TTC549 (cell line): ENCODE results near the gene C1GALT1C1.
"Not testable (repeated sequence)": the region's sequence is repeated elsewhere in the genome, so short reads cannot be mapped to it uniquely, and the experiment has no call there.

Experiments
- FAIRE-seq: peaks from 2 replicates; lab custom pipeline; 2012; peaks lifted over from hg19 to GRCh38; lab: Jason Lieb, UNC

C1GALT1C1 gene

DNA sequence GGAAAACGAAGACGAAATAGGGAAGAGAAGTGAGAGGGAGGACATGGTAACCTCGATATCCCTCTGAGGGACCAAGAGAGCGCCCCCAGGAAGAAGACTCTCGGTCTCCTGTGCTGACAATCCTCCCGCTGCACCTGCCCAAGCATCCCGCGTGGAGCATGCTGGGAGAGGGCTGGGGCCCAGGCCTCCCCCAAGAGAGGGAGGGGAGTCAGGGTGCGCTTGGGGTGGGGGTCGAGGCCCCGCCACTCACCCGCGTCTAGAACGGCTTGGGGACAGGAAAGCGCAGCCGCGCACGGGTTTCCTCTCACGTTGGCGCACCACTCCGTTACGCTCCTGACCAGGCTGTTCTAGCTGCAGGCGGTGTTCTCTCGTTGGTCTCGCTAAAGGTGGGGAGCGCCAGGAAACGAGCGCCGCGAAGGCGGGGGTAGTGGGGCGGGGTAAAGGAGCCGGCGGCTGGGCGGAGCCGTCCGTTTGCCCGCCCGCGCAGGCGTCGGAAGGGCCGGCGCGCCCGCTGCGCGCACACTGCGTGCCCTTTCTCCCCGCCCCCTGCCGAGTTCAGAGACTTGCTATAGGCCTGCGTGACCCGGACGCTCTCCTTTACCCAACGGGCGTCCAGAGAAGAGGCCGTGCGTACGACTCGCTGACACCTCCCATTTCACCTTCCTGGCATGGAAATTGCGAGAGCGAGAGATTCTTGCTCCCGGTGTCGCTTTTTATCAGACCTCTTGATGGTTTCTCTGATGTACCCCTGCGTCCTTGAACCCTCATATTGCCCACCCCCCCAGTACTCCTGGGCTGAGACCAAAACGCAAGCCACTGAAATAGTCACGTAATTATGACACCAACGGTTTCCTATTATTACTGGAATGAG, at the start of gene C1GALT1C1:
Gene C1GALT1C1 (minus strand): TSS at position 388 of the 871 bp plus-strand sequence. CDS start 2,888 bp downstream, outside the sequence.
- no peak for FAIRE-seq

DNA sequence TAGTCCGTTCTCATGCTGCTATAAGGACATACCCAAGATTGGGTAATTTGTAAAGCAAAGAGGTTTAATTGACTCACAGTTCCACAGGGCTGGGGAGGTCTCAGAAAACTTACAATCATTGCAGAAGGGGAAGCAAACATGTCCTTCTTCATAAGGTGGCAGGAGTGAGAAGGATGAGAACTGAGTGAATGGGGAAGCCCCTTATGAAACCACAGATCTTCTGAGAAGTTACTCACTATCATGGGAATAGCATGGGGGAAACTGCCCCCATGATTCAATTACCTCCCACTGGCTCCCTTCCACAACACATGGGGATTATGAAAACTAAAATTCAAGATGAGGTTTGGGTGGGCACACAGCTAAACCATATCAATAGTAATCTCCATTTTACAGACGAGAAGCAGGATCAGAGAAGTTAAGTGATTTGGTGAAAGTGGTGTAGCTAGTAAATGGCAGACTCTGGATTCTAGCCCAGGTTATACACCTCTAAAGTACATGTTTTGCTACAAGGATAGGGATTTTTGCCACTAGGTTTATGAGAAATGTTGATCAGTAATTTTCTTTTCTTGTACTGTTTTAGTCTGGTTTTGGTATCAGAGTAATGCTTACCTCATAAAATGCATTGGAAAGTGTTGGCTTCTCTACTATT, 47.3 kb upstream of the C1GALT1C1 start:
- FAIRE-seq = no peak

DNA sequence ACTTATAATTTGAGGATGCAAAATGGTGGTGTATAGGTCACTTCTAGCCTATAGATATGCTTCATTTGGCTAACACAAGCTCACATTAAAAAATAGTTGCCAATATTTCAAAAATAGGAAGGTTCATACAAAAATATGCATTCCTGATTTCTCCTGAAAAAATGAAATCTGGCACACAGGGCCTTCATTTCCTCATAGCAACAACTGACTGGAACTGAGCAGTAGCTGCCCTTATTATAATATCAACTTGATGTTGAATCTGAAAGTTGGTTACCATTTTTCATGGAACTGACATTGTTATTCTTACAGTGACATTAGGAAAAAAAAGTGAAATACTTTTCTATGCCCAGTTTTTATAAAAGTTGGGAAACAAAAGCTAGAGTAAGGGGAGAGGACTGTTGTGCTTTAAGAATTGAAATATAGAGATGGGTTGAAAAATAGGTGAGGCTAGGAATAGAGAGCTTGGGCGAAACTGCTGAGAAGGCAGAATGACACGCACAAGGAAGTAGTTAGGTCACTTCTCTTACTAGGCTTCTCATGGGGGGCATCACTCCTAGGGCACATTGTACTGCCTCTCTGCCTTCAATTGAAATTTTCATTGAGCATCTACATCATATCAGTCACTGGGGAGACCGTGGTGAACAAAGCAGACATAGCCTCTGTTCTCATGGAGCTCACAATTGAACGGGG, 43.1 kb upstream of the C1GALT1C1 start:
- no peak for FAIRE-seq

DNA sequence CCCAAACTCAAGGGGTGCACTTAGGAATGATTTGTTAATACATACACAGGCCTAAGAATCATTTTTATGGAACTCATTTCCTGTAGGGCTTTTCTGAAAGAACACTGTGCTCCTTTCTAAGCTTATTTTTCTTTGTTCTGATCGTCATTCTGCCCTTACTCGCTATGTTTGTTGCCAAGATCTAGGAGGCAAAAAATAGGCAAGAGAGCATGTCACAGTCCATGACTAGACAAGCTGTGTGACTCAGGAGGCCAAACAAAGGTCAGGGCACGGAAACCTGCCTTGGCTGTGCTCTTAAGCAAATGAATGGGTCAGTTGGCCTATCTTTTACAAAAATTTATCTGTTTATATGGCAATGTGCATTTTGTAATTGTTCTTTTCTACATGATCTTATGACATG, 42.5 kb upstream of the C1GALT1C1 start:
- FAIRE-seq = no peak

DNA sequence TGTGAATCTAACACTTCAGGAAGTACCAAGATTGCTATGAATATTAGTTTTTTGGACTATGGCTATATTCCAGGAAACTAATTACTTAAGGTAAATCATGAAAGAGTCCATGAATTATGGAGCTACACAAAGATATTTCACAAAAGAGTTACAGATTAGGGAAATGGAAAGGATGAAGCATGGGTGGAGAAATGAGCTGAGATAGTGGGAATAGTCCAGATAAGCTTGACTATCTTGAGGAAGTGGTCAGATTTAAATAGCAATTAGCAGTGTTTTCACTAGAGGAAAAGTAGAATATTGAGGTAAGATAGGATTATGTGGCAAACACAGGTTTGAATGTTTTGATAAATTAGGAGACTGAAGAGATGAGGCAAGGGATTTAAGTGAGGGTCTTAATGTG, 42.1 kb upstream of the C1GALT1C1 start:
- FAIRE-seq = no peak

DNA sequence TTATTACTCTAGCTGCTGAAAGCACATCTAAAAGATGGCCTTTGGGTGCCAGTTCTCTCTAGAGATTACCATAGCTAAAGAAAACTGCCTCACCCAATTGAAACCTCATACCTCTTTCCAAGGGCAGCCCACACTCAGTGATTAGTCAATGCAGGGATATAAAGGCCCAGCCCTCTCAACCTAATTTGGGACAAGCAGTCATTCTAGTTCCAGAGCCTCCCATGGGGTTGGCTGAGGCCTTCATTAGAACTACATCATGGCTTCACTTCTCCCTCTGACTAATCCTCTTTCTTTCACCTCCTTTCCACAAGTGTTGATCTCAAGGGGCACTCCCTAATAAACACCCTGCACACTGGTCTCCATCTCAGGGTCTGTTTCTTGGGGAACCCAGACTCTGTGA, 38.5 kb upstream of the C1GALT1C1 start:
- no peak for FAIRE-seq

DNA sequence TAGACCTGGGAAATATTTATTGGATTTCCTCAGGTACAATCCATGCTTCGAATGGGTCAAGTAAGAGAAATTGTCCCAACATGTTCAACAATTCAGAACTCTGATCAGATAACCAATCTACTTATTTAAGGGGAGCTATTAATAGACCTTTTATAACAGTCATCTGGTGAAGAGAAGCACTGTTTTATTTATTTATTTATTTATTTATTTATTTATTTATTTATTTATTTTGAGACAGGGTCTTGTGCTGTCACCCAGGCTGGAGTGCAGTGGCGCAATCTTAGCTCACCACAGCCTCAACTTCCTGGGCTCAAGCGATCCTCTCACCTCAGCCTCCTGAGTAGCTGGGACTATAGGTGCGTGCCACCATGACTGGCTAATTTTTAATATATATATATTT, 34.7 kb upstream of the C1GALT1C1 start:
- FAIRE-seq = not testable (repeated sequence)

DNA sequence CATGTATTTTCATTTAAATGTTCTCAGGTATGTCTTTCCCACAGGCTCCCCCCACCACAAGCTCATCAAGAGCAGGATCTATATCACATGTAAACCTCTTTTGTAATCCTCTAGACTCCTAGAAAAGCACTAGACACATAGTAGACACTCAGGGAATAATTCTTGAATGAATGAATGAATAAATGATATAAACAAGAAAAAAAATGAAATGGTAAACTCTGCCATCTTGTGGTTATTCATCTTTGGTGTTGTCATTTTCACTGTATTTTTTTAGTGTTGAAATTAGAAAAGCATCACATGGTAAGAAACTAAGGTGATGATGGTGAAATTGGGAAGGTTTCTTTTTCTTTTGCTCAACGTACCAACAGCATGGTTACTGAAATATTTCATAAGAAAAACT, 34.2 kb upstream of the C1GALT1C1 start:
- FAIRE-seq = no peak

DNA sequence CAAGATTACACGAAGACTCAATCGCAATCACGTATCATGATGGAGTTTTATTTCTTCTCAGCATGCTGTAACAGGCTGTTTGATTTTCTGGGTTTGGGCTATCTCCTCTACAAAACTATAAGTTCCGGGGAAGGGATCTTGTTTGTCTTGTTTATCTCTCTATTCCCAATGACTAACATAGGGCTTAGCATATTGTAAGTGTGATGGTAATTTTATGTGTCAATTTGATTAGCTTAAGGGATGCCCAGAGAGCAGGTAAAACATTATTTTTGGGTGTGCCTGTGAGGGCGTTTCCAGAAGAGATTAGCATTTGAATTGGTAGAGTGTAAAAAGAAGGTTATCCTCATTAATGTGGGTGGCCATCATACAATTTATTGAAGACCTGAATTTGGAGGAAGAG, 32.8 kb upstream of the C1GALT1C1 start:
- FAIRE-seq = no peak

DNA sequence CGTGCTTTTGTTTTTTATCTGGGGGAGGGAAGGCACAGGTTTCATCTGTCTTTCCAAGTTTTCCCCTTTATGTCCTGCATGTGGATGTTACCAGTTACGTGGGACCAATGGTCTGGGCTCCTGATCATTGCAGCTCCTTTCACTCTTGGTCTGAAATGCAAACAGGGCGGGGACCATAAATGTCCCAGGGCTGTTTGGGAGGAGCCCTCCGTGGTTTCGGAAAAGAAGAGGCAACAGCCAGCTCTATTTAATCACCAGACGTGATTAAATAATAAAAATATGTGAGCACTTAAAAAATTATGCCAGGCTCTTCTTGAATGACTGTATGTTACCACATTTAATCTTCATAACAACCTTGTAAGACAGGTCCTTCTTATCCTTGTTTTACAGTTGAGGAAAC, 30.8 kb upstream of the C1GALT1C1 start:
- no peak for FAIRE-seq

DNA sequence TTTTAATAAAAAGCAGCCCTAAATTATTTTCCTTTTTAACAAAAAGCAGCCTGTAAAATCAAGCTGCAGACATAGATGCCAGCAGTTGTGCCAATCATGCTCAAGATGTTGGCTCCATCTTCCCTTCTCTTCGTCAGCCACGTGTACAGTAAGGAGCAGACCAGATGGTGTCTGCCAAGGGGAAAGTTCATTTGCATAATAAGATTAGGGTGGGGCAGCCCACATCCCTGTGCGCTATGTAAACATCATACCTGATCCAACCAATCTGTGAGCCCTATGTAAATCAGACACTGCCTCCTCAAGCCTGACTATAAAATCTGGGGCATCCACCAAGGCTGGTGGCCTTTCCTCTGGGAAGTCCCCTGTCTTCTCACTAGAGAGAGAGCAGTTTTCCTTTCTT, 23.1 kb upstream of the C1GALT1C1 start:
- FAIRE-seq = no peak

DNA sequence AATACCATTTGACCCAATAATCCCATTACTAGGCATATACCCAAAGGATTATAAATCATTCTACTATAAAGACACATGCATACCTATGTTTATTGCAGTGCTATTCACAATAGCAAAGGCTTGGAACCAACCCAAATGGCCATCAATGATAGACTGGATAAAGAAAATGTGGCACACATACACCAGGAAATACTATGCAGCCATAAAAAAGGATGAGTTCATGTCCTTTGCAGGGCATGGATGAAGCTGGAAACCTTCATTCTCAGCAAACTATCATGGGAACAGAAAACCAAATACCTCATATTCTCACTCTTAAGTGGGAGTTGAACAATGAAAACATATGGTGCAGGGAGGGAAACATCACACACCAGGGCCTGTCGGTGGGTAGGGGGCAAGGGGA, 22.4 kb upstream of the C1GALT1C1 start:
- FAIRE-seq = not testable (repeated sequence)

DNA sequence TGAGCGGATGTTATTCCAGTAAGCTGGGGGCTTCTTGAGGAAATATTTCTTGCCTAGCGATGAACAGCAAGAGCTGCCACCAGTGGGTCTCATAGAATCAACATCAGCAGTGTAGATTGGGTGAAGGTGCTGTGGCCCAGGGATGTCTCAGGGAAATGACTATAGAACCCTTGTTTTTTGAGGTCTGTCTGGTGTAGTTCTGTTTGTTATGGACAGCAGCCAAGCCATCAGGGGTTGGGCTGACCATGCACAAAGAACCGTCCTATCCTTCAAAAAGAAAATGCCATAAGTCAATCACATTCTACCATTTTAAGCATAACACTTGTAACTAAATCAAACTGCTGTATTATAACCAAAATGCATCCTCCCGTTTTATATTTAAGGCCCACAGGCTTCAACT, 17.3 kb upstream of the C1GALT1C1 start:
- FAIRE-seq = no peak

DNA sequence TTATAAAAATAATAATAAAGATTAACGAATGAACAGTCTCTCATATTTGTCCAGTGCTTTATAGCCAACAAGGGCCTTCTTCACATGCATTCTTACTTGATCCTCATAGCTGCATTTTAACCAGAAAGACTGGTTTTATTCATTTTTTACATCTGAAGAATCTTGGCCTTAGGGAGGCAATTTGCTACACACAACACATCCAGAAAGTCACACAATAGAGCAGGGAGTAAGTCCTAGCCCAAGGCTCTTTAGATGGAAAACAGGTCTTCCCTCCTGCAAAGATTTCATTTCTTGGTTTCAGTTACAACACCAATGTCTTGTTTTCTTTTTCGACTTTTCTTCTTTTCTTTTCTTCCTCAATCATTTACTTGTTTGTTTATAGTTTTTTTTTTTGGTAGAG, 13.0 kb upstream of the C1GALT1C1 start:
- no peak for FAIRE-seq

DNA sequence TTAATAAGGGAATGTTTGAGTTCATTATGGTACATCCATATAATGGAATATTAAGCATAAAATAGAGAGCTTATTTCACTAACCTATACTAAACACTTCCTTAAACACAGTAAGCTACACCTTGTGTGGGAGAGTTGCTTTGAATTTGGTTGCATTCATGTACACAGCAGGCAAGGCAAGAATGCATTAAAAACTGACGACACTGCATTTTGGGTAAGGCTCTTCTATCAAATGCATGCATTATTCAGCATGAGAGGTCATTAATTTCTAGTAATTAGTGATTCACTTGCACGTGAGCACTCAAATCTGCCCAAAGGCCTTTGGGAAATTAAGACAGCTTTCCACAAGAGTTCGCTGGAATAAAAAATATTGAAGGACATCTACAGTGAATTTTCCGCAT, 8.8 kb upstream of the C1GALT1C1 start:
- no peak for FAIRE-seq

DNA sequence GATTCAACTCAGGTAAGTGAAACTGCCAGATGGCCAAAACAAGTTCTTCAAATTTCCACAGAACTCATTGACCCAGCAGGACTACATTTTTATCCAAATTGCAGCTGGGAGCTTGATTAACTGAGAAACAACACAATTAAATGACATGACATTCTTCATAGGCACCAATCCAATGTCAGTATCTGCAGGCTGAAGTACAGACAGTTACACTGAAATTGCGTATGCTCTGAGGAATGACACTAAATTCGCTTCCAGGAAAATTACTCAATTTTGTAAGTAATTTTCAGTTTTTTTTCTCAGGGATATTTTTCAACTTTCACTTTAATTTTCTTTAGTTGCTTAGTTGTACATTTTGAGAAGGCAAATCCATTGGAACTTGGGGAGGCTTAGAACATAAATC, 4.5 kb downstream of the C1GALT1C1 start:
- FAIRE-seq = no peak

DNA sequence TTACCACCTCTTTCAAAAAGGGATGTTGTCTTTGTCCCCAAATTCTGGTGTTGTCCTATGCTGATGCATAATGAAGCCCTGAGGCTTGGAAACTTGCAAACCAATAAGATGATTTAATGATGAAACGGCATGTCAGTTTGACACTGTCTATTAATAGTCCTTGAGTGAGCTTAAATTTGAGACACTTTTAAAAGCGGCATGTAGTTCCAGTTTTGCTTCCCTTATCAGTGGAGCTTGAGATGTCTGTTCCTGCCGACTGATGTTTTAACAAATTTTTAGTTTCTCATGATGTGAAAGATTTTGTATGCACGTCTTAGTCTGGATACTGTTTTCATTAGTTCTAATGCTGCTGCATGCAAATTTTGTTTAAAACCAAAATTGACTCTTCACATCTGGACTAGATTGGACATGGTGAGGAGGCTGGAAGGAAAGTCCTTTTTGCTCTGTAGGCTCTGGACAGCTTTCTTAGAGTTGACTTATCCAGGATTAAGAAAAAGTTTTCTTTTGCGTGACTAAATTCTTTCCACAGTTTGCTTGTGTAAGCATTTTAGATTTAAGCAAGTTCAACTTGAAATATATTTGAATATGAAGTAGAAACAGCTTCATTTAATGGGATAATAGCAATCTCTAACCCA, 11.7 kb downstream of the C1GALT1C1 start:
- FAIRE-seq = no peak

DNA sequence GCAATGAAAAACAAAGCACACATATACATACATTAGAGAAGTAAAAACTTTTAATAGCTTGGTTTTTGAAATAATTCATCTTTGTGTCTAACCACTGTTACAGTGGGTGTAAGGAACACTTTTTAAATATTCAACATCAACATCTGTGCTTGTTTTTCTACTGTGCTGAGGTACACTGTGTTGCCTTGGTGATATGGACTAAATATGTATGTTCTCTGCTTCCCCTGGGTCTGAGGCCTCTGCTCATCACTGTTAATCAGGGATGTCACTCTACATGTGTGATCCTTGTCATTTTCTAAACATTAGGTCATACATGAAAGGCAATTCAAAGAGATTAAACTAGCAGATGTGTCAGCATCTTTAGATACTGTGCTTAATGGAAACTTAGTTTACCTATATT, 15.0 kb downstream of the C1GALT1C1 start:
- FAIRE-seq = no peak

DNA sequence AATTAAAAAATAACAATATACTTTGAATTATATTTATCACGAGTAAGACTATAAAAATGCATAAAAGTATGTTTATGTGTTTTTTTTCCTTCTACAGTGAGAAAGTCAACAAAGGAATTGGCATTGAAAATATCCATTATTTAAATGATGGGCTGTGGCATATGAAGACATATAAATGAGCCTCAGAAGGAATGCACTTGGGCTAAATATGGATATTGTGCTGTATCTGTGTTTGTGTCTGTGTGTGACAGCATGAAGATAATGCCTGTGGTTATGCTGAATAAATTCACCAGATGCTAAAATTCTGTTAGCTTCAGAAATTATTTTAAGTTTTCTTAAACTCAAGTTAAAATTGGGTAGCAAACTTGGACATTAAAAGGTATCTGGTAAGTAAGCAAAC, 17.8 kb downstream of the C1GALT1C1 start:
- FAIRE-seq = no peak

DNA sequence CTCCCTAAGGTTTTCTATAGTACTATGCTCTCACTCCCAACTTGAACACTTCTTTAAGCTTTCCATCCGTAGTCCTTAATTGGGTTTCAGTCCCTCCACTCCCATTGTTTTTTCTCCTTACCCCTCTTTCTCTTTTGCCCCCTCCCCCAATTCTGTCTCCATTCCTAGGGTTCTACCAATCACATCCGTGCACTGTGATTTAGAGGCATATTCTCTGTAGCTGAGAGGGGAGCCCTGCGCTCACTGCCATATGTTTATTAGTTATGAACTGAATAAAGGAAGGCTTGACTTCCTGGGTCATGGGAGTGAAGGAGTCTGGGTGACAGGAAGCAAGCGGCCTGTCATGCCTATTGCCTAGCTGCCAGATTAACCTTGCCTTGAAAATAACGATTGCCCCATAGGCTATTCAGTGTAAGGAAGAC, 25.5 kb downstream of the C1GALT1C1 start:
- no peak for FAIRE-seq

DNA sequence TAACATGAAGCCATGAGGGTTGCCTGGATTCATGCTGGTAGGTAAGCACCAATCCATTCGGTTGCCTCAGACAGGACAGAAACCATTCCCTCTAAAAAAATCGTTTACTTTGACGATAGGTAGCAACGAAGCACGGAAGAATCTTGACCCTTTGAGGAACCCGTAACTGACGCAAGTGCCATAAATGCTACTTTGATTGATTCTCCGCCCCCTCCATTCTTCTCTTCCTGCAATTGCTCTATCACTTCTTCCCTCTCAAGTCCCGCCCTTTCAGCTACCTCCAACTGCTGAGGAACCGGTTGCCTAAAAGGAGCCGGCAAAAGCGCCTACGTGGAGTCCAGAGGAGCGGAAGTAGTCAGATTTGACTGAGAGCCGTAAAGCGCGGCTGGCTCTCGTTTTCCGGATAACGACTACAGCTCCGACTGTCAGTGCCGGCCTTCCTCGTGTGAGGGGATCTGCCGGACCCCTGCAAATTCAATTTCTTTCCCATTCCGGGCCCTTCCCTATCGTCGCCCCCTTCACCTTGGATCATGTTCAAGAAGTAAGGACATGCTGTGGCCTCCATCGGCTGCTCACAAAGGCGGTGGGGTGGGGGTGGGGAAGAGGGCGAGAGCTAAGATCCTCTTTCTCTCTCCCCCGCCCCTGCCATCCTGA, 26.0 kb downstream of the C1GALT1C1 start, which contains the start of gene MCTS1:
Gene MCTS1 (plus strand): TSS at position 395 of the 654 bp plus-strand sequence. CDS start 136 bp downstream, at position 531.
- peak; percentile 88 for FAIRE-seq

DNA sequence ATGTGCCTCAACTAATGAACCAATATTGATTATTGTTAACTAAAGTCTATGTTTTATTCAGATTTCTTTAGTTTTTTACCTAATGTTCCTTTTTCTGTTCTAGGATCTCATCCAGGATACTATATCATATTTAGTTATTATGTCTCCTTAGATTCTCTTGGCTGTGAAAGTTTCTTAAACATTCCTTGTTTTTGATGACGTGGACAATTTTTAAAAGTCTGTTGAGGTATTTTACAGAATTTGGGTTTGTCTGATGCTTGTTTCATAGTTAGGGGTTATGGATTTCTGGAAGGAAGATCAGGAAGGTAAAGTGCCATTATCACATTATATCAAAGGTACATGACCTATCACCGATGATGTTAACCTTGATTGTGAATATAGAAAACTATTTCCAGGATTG, 44.2 kb downstream of the C1GALT1C1 start:
- no peak for FAIRE-seq
